GM18868 (cell line): Measurements from ENCODE around the gene GAPVD1.
"Not testable (repeated sequence)": the region's sequence is repeated elsewhere in the genome, so short reads cannot be mapped to it uniquely, and the experiment has no call there.

Source experiments
- ATAC-seq: cut with Tn5 transposase; IDR thresholded peaks from one replicate; pipeline ENCODE4 v1.9.1; 2021; ENCODE audit warnings: mild to moderate bottlenecking, moderate library complexity; ENCODE audit not compliant: unreplicated experiment

Gene GAPVD1

GRCh38 chr9:125304273-125304672 lies 42.6 kb downstream of the GAPVD1 start:
- ATAC-seq = no peak

GRCh38 chr9:125312411-125312810 lies 50.8 kb downstream of the GAPVD1 start:
- no peak for ATAC-seq

- ATAC-seq = not testable (repeated sequence)
Measured at GRCh38 chr9:125316359-125316758, 54.7 kb downstream of the GAPVD1 start.

- no peak for ATAC-seq
Measured at GRCh38 chr9:125317704-125318103, 56.1 kb downstream of the GAPVD1 start.

GRCh38 chr9:125321496-125321895 lies 59.9 kb downstream of the GAPVD1 start:
- no peak for ATAC-seq

- ATAC-seq = no peak
Measured at GRCh38 chr9:125323615-125324014, 62.0 kb downstream of the GAPVD1 start.

GRCh38 chr9:125325826-125326225 lies 64.2 kb downstream of the GAPVD1 start:
- no peak for ATAC-seq

- ATAC-seq = no peak
Measured at GRCh38 chr9:125329978-125330377, 68.4 kb downstream of the GAPVD1 start.

- no peak for ATAC-seq
Measured at GRCh38 chr9:125330587-125330986, 69.0 kb downstream of the GAPVD1 start.

- peak; percentile 84 for ATAC-seq
Measured at GRCh38 chr9:125332527-125332926, 70.9 kb downstream of the GAPVD1 start.

GRCh38 chr9:125337236-125337635 lies 75.6 kb downstream of the GAPVD1 start:
- ATAC-seq = no peak

- ATAC-seq = no peak
Measured at GRCh38 chr9:125338929-125339328, 77.3 kb downstream of the GAPVD1 start.

- ATAC-seq = no peak
Measured at GRCh38 chr9:125341566-125341965, 79.9 kb downstream of the GAPVD1 start.

- ATAC-seq = no peak
Measured at GRCh38 chr9:125343518-125344275, 82.1 kb downstream of the GAPVD1 start.

- ATAC-seq = no peak
Measured at GRCh38 chr9:125346080-125346732, 84.6 kb downstream of the GAPVD1 start.

- no peak for ATAC-seq
Measured at GRCh38 chr9:125355601-125356000, 94.0 kb downstream of the GAPVD1 start.

GRCh38 chr9:125356032-125356431 lies 94.4 kb downstream of the GAPVD1 start:
- no peak for ATAC-seq

- ATAC-seq = no peak
Measured at GRCh38 chr9:125359011-125359410, 97.4 kb downstream of the GAPVD1 start.

GRCh38 chr9:125360601-125361000 lies 99.0 kb downstream of the GAPVD1 start:
- no peak for ATAC-seq

GRCh38 chr9:125361837-125362531 lies 100.4 kb downstream of the GAPVD1 start:
- ATAC-seq = no peak

GRCh38 chr9:125366676-125367075 lies 105.0 kb downstream of the GAPVD1 start:
- no peak for ATAC-seq

- no peak for ATAC-seq
Measured at GRCh38 chr9:125370786-125371185, 109.2 kb downstream of the GAPVD1 start.
